HG02610 (cell line): ENCODE data around the gene KYNU.
A peak's percentile ranks its signal among the peaks of the same experiment; 100 is the strongest.
"Not testable (repeated sequence)": the region's sequence is repeated elsewhere in the genome, so short reads cannot be mapped to it uniquely, and the experiment has no call there.

Experiments
- ATAC-seq: cut with Tn5 transposase; IDR thresholded peaks from one replicate; pipeline ENCODE4 v1.9.1; 2021; ENCODE audit warnings: mild to moderate bottlenecking, moderate library complexity; ENCODE audit not compliant: unreplicated experiment

The KYNU gene

GRCh38 chr2:142914507-142915313 lies 37.2 kb downstream of the KYNU start:
- ATAC-seq = peak; percentile 100

GRCh38 chr2:142915502-142915901 lies 38.0 kb downstream of the KYNU start:
- ATAC-seq = peak; percentile 1

GRCh38 chr2:142918624-142919023 lies 41.2 kb downstream of the KYNU start:
- ATAC-seq = no peak

GRCh38 chr2:142920571-142920970 lies 43.1 kb downstream of the KYNU start:
- no peak for ATAC-seq

GRCh38 chr2:142926445-142926844 lies 49.0 kb downstream of the KYNU start:
- no peak for ATAC-seq

GRCh38 chr2:142930835-142931398 lies 53.5 kb downstream of the KYNU start:
- no peak for ATAC-seq

- no peak for ATAC-seq
These were observed 56.5 kb downstream of the KYNU start for GRCh38 chr2:142933916-142934315.

GRCh38 chr2:142935563-142936089 lies 58.2 kb downstream of the KYNU start:
- no peak for ATAC-seq

- no peak for ATAC-seq
These were observed 59.2 kb downstream of the KYNU start for GRCh38 chr2:142936629-142937028.

GRCh38 chr2:142937347-142937746 lies 59.9 kb downstream of the KYNU start:
- ATAC-seq = no peak

GRCh38 chr2:142938240-142938639 lies 60.8 kb downstream of the KYNU start:
- ATAC-seq = no peak

- ATAC-seq = peak; percentile 56
These were observed 63.3 kb downstream of the KYNU start for GRCh38 chr2:142940606-142941223.

- ATAC-seq = no peak
These were observed 65.2 kb downstream of the KYNU start for GRCh38 chr2:142942690-142943089.

- ATAC-seq = peak; percentile 43
These were observed 66.8 kb downstream of the KYNU start for GRCh38 chr2:142944264-142944663.

GRCh38 chr2:142944721-142945120 lies 67.3 kb downstream of the KYNU start:
- no peak for ATAC-seq

GRCh38 chr2:142946941-142947340 lies 69.5 kb downstream of the KYNU start:
- no peak for ATAC-seq

- not testable (repeated sequence) for ATAC-seq
These were observed 71.3 kb downstream of the KYNU start for GRCh38 chr2:142948723-142949122.

- ATAC-seq = not testable (repeated sequence)
These were observed 72.9 kb downstream of the KYNU start for GRCh38 chr2:142950323-142950722.

- no peak for ATAC-seq
These were observed 73.9 kb downstream of the KYNU start for GRCh38 chr2:142951190-142952007.

- no peak for ATAC-seq
These were observed 74.6 kb downstream of the KYNU start for GRCh38 chr2:142952018-142952417.
